CD4-positive, CD25-positive, alpha-beta regulatory T cell (primary cell): ENCODE results near the gene TRIP12. TPM values are rescaled to one million over a fixed set of nuclear protein-coding genes. Genes with fewer than 3 reads are reported as not detected.

ENCODE experiments used
- ATAC-seq, 2 donors: fragments of 150-1000 bp; cut with Tn5 transposase; one replicate each; pipeline ENCODE4 v1.10.0; 2021; ENCODE audit warnings: low read depth in 2 of 2, moderate number of reproducible peaks in 2 of 2, moderate library complexity in 1 of 2
- DNase-seq, 3 donors: peaks; one replicate each; pipeline versions ENCODE4 v3.0.0 to v3.0.0-alpha.2; 2012 to 2022; ENCODE audit warnings: mixed read lengths in 1 of 3
- H3K27ac ChIP-seq: one replicate; pipeline ENCODE4 v1.7.0; 2013; ENCODE audit warnings: mild to moderate bottlenecking, low read length; ENCODE audit not compliant: insufficient read depth, poor library complexity, severe bottlenecking
- H3K27me3 ChIP-seq: one replicate; pipeline ENCODE4 v1.7.0; 2013; ENCODE audit warnings: low read length; ENCODE audit not compliant: control insufficient read depth, insufficient read depth
- H3K36me3 ChIP-seq: one replicate; pipeline ENCODE4 v1.7.0; 2013; ENCODE audit warnings: mild to moderate bottlenecking, low read length, moderate library complexity; ENCODE audit not compliant: control insufficient read depth, insufficient read depth
- H3K4me1 ChIP-seq: 2 replicates; pipeline ENCODE4 v1.7.0; 2013; ENCODE audit warnings: mild to moderate bottlenecking, low read length; ENCODE audit not compliant: insufficient read depth, control insufficient read depth, poor library complexity, severe bottlenecking
- H3K4me3 ChIP-seq: one replicate; pipeline ENCODE4 v1.7.0; 2013; ENCODE audit warnings: low read depth, mild to moderate bottlenecking, low read length, moderate library complexity
- H3K9me3 ChIP-seq, 2 experiments: 1 replicate in 1 of 2; 2 replicates in 1 of 2; pipeline ENCODE4 v1.7.0; 2013; ENCODE audit warnings: low read length in 2 of 2, mild to moderate bottlenecking in 1 of 2, moderate library complexity in 1 of 2; ENCODE audit not compliant: control insufficient read depth in 2 of 2
- H3K27ac Mint-ChIP-seq, 3 donors: one replicate each; pipeline ENCODE4 v1.8.0; 2020 to 2022; ENCODE audit warnings: mild to moderate bottlenecking in 3 of 3, mixed read lengths in 3 of 3, moderate library complexity in 2 of 3
- H3K27me3 Mint-ChIP-seq: one replicate; pipeline ENCODE4 v1.8.0; 2022; ENCODE audit warnings: mild to moderate bottlenecking, mixed read lengths
- H3K36me3 Mint-ChIP-seq: one replicate; pipeline ENCODE4 v1.8.0; 2020; ENCODE audit warnings: mixed read lengths
- H3K4me1 Mint-ChIP-seq, 4 donors: one replicate each; pipeline ENCODE4 v1.8.0; 2020 to 2022; ENCODE audit warnings: mixed read lengths in 4 of 4, mild to moderate bottlenecking in 1 of 4
- H3K4me3 Mint-ChIP-seq, 4 donors: one replicate each; pipeline ENCODE4 v1.8.0; 2020 to 2022; ENCODE audit warnings: mild to moderate bottlenecking in 4 of 4, mixed read lengths in 4 of 4, moderate library complexity in 3 of 4
- H3K9me3 Mint-ChIP-seq, 7 donors: one replicate each; pipeline ENCODE4 v1.8.0; 2020 to 2022; ENCODE audit warnings: mixed read lengths in 7 of 7, mild to moderate bottlenecking in 3 of 7, moderate library complexity in 2 of 7
- polyA plus RNA-seq, 4 donors: library from polyadenylated mRNA; unstranded; fragments of 300-500 nt; fragmentation: Illumina TruSeq; gene quantifications; one replicate each; pipeline ENCODE4 v1.2.3, GENCODE V29; 2021
- total RNA-seq: library from RNA; stranded (reverse); gene quantifications from one replicate; pipeline ENCODE4 v1.2.3, GENCODE V29; 2022

Gene TRIP12
- total and polyA plus RNA-seq, 5 donors from 2014 or later = 40.5 to 216 (median 48.3) TPM

DNA sequence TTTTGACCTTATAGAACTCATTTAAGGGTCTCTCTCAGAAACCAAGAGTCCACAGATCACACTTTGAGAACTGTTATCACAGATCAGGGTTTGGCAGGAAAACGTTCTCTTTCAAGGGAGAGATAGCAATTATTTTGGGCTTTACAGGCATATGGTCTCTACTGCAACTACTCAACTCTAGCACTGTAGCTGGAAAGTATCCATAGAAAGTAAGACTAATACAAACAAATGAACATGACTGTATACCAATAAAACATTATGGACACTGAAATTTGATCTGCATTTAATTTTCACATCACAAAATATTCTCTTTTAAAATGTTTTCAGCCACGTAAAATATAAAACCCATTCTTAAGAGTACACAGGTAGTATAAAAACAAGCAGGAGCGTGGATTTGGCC is 100.5 kb downstream of the TRIP12 start:
- Mint-ChIP-seq H3K9me3 (peaks cover 0 to 7% (median 2%) of the 10 kb centered on the region in 7 donors), H3K27ac (peak overlapping the region; percentile 94 to 96 (median 94)), H3K36me3 (peaks cover 48% of the 10 kb centered on the region), H3K27me3 (no peaks in the 10 kb centered on the region), H3K4me1 (peaks cover 24 to 55% (median 32%) of the 10 kb centered on the region in 4 donors), H3K4me3 (peak overlapping the region in 3 of 4 donors; percentile 37 to 69 (median 46))
- peaks cover 0 to 6% of the 10 kb centered on the region in 2 experiments for H3K9me3 ChIP-seq
- peak overlapping the region; percentile 75 for H3K27ac ChIP-seq
- no peaks in the 10 kb centered on the region for H3K27me3 ChIP-seq
- ATAC-seq (no peak), DNase-seq (no peak)
- peaks cover 37% of the 10 kb centered on the region for H3K36me3 ChIP-seq
- H3K4me3 ChIP-seq = peak overlapping the region; percentile 52
- peaks cover 19% of the 10 kb centered on the region for H3K4me1 ChIP-seq

DNA sequence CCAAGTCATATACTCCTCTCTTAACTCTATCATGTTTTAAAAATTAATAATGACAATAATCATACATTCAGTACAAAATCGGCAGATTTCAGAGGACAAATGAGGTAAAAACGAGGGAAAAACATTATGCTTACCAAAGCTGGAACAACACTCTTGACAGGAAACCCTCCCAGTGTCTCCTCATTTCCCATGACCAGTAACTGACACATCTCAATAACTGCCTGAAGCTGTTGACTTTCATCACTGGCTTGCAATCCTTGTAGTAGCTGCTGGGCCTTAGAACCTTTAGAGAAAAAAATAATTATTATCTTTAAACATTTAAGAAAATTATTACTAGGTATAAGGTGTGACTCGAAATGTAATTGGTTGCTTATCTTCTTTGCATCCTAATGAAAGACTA is 103.6 kb downstream of the TRIP12 start:
- no peaks in the 10 kb centered on the region for H3K9me3 ChIP-seq
- Mint-ChIP-seq H3K9me3 (peaks cover 0 to 2% (median 0%) of the 10 kb centered on the region in 7 donors), H3K4me1 (peaks cover 23 to 46% (median 31%) of the 10 kb centered on the region in 4 donors), H3K4me3 (no peak overlapping the region), H3K27me3 (no peaks in the 10 kb centered on the region), H3K36me3 (peaks cover 29% of the 10 kb centered on the region), H3K27ac (no peak overlapping the region)
- no peaks in the 10 kb centered on the region for H3K27me3 ChIP-seq
- ATAC-seq = no peak
- peaks cover 38% of the 10 kb centered on the region for H3K36me3 ChIP-seq
- H3K27ac ChIP-seq = no peak overlapping the region
- DNase-seq = no peak
- H3K4me3 ChIP-seq = no peak overlapping the region
- peaks cover 17% of the 10 kb centered on the region for H3K4me1 ChIP-seq

DNA sequence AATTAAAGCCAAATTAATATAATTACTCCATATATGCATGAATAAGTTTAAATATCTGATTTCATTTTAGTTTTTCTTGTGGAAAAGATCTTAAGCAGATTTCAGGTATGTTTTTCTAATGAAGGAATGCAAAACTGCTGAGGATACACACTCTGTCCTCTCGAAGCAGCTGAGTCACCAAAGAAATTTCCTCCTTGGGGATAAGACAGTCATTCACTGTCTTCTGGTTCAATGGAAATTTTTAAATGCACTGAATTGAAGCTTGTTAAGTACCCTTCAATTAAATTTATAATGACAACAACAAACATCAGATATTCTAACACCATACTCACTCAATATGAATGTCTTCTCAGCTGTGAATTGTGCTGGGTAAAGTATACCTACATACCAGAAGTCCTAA is 106.0 kb downstream of the TRIP12 start:
- H3K27ac Mint-ChIP-seq = peak overlapping the region in 1 of 3 donors; percentile 33
- H3K4me1 ChIP-seq = peaks cover 6% of the 10 kb centered on the region
- no peaks in the 10 kb centered on the region for H3K27me3 ChIP-seq
- DNase-seq = no peak
- no peak overlapping the region for H3K27ac ChIP-seq
- H3K4me1 Mint-ChIP-seq = peaks cover 15 to 28% (median 19%) of the 10 kb centered on the region in 4 donors
- peaks cover 18% of the 10 kb centered on the region for H3K36me3 Mint-ChIP-seq
- peaks cover 50% of the 10 kb centered on the region for H3K36me3 ChIP-seq
- no peak overlapping the region for H3K4me3 Mint-ChIP-seq
- ATAC-seq = no peak
- H3K9me3 Mint-ChIP-seq = peaks cover 0 to 1% (median 0%) of the 10 kb centered on the region in 7 donors
- H3K4me3 ChIP-seq = no peak overlapping the region
- no peaks in the 10 kb centered on the region for H3K27me3 Mint-ChIP-seq
- H3K9me3 ChIP-seq = no peaks in the 10 kb centered on the region

DNA sequence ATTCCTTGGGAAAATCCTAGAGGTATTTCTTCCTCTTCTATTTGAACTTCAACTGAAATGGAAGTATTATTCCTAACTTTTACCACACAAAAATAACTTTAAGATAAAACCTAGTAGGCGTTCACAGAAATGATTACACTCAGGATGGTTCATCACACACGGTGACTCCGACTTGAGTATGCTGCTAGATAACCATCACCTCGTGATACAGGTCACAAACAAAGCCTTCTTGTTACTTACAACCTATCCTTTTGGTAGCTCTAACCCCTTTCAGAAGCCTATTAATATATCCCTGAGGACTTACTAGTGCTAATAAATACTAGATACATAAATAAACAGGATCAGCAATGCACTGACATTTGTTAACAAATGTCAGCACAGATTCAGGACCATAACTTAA is 106.5 kb downstream of the TRIP12 start:
- H3K4me3 ChIP-seq = no peak overlapping the region
- peak overlapping the region in 1 of 3 donors; percentile 25 for H3K27ac Mint-ChIP-seq
- no peak overlapping the region for H3K27ac ChIP-seq
- H3K27me3 Mint-ChIP-seq = no peaks in the 10 kb centered on the region
- H3K36me3 Mint-ChIP-seq = peaks cover 22% of the 10 kb centered on the region
- DNase-seq (no peak), ATAC-seq (no peak)
- H3K36me3 ChIP-seq = peaks cover 55% of the 10 kb centered on the region
- H3K27me3 ChIP-seq = no peaks in the 10 kb centered on the region
- H3K4me1 Mint-ChIP-seq = peaks cover 19 to 32% (median 19%) of the 10 kb centered on the region in 4 donors
- no peak overlapping the region for H3K4me3 Mint-ChIP-seq
- H3K9me3 Mint-ChIP-seq = peaks cover 0 to 1% (median 0%) of the 10 kb centered on the region in 7 donors
- H3K4me1 ChIP-seq = peaks cover 6% of the 10 kb centered on the region
- no peaks in the 10 kb centered on the region for H3K9me3 ChIP-seq

DNA sequence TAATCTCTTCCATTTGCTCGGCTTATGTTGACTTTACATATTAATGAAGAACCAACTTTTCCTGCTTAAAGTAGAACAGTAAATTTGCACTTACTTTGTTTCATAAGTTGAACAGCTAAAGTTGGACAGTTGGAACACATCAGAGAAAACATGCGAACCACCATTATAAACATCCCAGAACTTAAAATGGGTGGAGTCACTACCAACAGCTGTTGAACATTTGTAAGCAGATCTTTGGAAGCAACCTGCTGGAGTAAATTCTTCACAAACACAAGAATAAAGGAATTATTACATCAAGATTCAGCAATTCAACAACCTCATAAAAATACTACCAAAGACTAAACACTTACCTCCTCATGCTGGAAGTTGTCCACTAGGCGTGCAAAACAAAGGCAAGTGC is 111.0 kb downstream of the TRIP12 start:
- peaks cover 8 to 20% (median 12%) of the 10 kb centered on the region in 4 donors for H3K4me1 Mint-ChIP-seq
- DNase-seq = no peak
- no peaks in the 10 kb centered on the region for H3K9me3 ChIP-seq
- H3K27me3 Mint-ChIP-seq = no peaks in the 10 kb centered on the region
- H3K27ac Mint-ChIP-seq = peak overlapping the region in 1 of 3 donors; percentile 9
- H3K36me3 ChIP-seq = peaks cover 81% of the 10 kb centered on the region
- H3K4me3 ChIP-seq = no peak overlapping the region
- no peak for ATAC-seq
- peaks cover 46% of the 10 kb centered on the region for H3K36me3 Mint-ChIP-seq
- H3K4me3 Mint-ChIP-seq = no peak overlapping the region
- H3K9me3 Mint-ChIP-seq = peaks cover 0 to 1% (median 0%) of the 10 kb centered on the region in 7 donors
- H3K27ac ChIP-seq = no peak overlapping the region
- no peaks in the 10 kb centered on the region for H3K27me3 ChIP-seq
- peaks cover 6% of the 10 kb centered on the region for H3K4me1 ChIP-seq

GRCh38 chr2:229805559-229805958 is 116.2 kb downstream of the TRIP12 start:
- no peaks in the 10 kb centered on the region for H3K27me3 Mint-ChIP-seq
- H3K27ac ChIP-seq = no peak overlapping the region

GRCh38 chr2:229802785-229803184 is 119.0 kb downstream of the TRIP12 start:
- Mint-ChIP-seq H3K4me3 (no peak overlapping the region), H3K4me1 (peaks cover 4 to 15% (median 7%) of the 10 kb centered on the region in 4 donors), H3K27ac (peak overlapping the region in 1 of 3 donors; percentile 16), H3K27me3 (no peaks in the 10 kb centered on the region), H3K9me3 (no peaks in the 10 kb centered on the region), H3K36me3 (peaks cover 49% of the 10 kb centered on the region)
- no peaks in the 10 kb centered on the region for H3K27me3 ChIP-seq
- H3K36me3 ChIP-seq = peaks cover 79% of the 10 kb centered on the region
- DNase-seq = no peak
- no peak overlapping the region for H3K27ac ChIP-seq
- no peaks in the 10 kb centered on the region for H3K4me1 ChIP-seq
- no peaks in the 10 kb centered on the region for H3K9me3 ChIP-seq
- ATAC-seq = no peak
- no peak overlapping the region for H3K4me3 ChIP-seq

More at GRCh38 chr2:229805559-229805958, 116.2 kb downstream of the TRIP12 start:
- H3K36me3 ChIP-seq = peaks cover 88% of the 10 kb centered on the region
- ATAC-seq (no peak), DNase-seq (no peak)
- H3K4me1 Mint-ChIP-seq = peaks cover 4 to 20% (median 11%) of the 10 kb centered on the region in 4 donors
- H3K9me3 ChIP-seq = no peaks in the 10 kb centered on the region
- no peaks in the 10 kb centered on the region for H3K4me1 ChIP-seq
- no peak overlapping the region for H3K4me3 ChIP-seq
- no peak overlapping the region for H3K4me3 Mint-ChIP-seq
- no peaks in the 10 kb centered on the region for H3K9me3 Mint-ChIP-seq
- H3K27ac Mint-ChIP-seq = peak overlapping the region in 1 of 3 donors; percentile 39
- H3K36me3 Mint-ChIP-seq = peaks cover 51% of the 10 kb centered on the region
- H3K27me3 ChIP-seq = no peaks in the 10 kb centered on the region
